ENCODE results near the gene UGT1A7.

UGT1A7 gene

GRCh38 chr2:233780771-233781170 is 99.1 kb downstream of the UGT1A7 start:
- H3K4me1 ChIP-seq: no peaks in the 10 kb centered on the region
- no peaks in the 10 kb centered on the region; the same call in 1 of the 2 replicates for H3K27me3 ChIP-seq
- DNase-seq: no peak
- no peak overlapping the region for H3K4me3 ChIP-seq (ENCODE audit: low read depth, low read length)
- no peaks in the 10 kb centered on the region for H3K36me3 ChIP-seq
- H3K9me3 ChIP-seq: no peaks in the 10 kb centered on the region
- TF ChIP-seq, protein P1, sequence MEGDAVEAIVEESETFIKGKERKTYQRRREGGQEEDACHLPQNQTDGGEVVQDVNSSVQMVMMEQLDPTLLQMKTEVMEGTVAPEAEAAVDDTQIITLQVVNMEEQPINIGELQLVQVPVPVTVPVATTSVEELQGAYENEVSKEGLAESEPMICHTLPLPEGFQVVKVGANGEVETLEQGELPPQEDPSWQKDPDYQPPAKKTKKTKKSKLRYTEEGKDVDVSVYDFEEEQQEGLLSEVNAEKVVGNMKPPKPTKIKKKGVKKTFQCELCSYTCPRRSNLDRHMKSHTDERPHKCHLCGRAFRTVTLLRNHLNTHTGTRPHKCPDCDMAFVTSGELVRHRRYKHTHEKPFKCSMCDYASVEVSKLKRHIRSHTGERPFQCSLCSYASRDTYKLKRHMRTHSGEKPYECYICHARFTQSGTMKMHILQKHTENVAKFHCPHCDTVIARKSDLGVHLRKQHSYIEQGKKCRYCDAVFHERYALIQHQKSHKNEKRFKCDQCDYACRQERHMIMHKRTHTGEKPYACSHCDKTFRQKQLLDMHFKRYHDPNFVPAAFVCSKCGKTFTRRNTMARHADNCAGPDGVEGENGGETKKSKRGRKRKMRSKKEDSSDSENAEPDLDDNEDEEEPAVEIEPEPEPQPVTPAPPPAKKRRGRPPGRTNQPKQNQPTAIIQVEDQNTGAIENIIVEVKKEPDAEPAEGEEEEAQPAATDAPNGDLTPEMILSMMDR (IDR thresholded peaks at IDR 0.05; ENCODE audit: low read depth, low read length): no peak

DNA sequence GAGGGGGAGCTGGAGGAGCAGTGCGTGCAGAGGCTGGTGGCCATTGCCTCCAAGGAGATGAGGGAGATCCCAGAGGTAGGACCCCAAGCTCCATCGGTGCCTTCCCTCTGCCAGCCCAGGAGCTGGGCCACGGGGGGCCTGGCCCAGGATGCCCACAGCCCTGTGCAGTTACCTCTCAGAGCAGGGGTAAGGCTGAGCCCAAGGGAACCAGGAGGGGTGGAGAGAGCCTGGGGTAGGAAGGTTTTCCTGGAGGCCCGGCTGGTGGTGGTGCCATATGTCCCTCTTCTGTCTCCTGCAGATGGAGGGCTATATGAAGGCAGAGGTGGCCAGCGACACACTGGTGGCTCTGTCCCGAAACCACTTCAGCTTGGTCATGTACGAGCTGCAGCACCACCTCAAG is 107.9 kb downstream of the UGT1A7 start:
- Histone ChIP-seq H3K4me3 (ENCODE audit: low read depth, low read length) (no peak overlapping the region), H3K27me3 (no peaks in the 10 kb centered on the region), H3K9me3 (no peaks in the 10 kb centered on the region), H3K4me1 (no peaks in the 10 kb centered on the region), H3K36me3 (no peaks in the 10 kb centered on the region)
- TF ChIP-seq, protein P1 (IDR thresholded peaks at IDR 0.05; ENCODE audit: low read depth, low read length): no peak
- no peak for DNase-seq

DNA sequence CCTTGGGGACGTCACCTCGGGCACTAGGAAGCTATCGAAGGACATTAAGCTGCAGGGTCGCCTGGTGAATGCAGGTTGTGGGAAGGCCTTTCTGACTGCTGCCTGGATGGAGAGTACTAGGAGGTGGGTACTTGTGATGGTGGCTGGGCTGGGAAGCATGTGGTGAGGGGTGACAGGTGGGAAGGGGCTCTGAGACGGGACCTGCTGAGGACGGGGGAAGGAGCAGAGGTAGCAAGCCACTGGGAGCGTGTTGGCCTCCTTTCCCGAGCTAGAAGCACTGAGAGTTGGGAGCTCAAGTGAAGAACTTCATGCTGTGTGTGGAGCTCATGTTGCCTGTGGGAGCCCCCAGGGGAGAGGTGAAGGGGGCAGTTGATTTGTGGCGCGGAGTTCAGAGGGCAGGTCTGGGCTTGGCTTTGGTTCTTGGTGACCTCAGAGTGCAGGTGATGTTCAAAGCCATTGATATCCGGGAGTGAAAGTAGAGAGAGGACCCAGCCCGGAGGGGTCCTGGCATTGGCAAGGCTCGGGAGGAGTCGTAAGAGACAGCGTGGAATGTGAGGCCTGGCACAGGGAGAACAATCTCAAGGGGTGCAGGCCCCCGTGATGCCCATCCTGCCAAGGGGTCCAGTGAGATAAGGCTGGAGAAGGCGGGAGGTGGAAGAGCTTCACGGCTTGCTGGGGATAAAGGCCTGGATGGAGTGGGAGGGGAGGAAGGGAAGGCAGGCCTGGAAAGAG is 109.6 kb downstream of the UGT1A7 start:
- TF ChIP-seq, protein P1 (IDR thresholded peaks at IDR 0.05; ENCODE audit: low read depth, low read length): no peak
- Histone ChIP-seq H3K27me3 (no peaks in the 10 kb centered on the region), H3K4me3 (ENCODE audit: low read depth, low read length) (no peak overlapping the region), H3K36me3 (no peaks in the 10 kb centered on the region), H3K9me3 (no peaks in the 10 kb centered on the region), H3K4me1 (no peaks in the 10 kb centered on the region)
- no peak for DNase-seq

DNA sequence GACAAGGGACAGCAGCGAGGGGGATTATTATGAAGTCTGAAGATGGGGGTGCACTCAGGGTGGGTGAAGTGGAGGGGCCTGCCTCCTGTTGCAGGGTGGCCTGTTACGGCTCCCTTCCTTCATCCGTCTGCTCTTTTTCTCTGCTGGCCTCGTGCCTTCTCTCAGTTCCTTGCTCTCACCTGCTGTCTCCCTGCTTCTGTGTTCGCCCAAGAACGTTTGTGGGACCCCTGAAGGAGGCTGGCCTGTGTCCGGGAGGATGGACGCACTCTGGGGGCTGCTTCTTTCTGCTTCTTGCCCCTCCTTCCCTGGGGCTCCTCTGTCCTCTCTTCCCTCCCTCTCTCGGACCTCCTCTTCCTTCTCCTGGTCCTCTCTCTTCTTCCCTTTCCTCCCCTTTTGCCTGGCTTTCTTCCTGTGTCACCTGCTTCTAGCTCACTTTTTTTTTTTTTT is 110.2 kb downstream of the UGT1A7 start:
- TF ChIP-seq, protein P1 (IDR thresholded peaks at IDR 0.05; ENCODE audit: low read depth, low read length): no peak
- no peaks in the 10 kb centered on the region for H3K36me3 ChIP-seq
- H3K9me3 ChIP-seq: no peaks in the 10 kb centered on the region
- H3K4me3 ChIP-seq (ENCODE audit: low read depth, low read length): no peak overlapping the region
- H3K27me3 ChIP-seq: no peaks in the 10 kb centered on the region
- H3K4me1 ChIP-seq: no peaks in the 10 kb centered on the region
- DNase-seq: no peak

GRCh38 chr2:233792720-233793119 is 111.0 kb downstream of the UGT1A7 start:
- H3K9me3 ChIP-seq: no peaks in the 10 kb centered on the region
- H3K27me3 ChIP-seq: no peaks in the 10 kb centered on the region
- no peaks in the 10 kb centered on the region for H3K36me3 ChIP-seq
- DNase-seq: no peak
- TF ChIP-seq, protein P1 (IDR thresholded peaks at IDR 0.05; ENCODE audit: low read depth, low read length): no peak
- H3K4me1 ChIP-seq: no peaks in the 10 kb centered on the region
- no peak overlapping the region for H3K4me3 ChIP-seq (ENCODE audit: low read depth, low read length)

- TF ChIP-seq, protein P1 (IDR thresholded peaks at IDR 0.05; ENCODE audit: low read depth, low read length): no peak
- H3K36me3 ChIP-seq: no peaks in the 10 kb centered on the region
- no peak overlapping the region for H3K4me3 ChIP-seq (ENCODE audit: low read depth, low read length)
- no peaks in the 10 kb centered on the region for H3K9me3 ChIP-seq
- H3K27me3 ChIP-seq: no peaks in the 10 kb centered on the region
- H3K4me1 ChIP-seq: no peaks in the 10 kb centered on the region
- DNase-seq: no peak
These were observed 111.9 kb downstream of the UGT1A7 start for GRCh38 chr2:233793465-233794127.
